ENCODE data around the gene IL17B. TPM values are rescaled to one million over a fixed set of nuclear protein-coding genes. Genes with fewer than 3 reads are reported as not detected.

Gene IL17B
- total RNA-seq, 1 experiment from 2014 or later = 1.5 TPM

- no peak for DNase-seq
- Histone ChIP-seq H3K36me3 (peaks cover 55% of the 10 kb centered on the region), H3K27me3 (no peaks in the 10 kb centered on the region), H3K4me1 (no peaks in the 10 kb centered on the region), H3K9me3 (replicated peaks) (no peaks in the 10 kb centered on the region), H3K4me3 (no peak overlapping the region), H3K27ac (no peak overlapping the region)
Measured at GRCh38 chr5:149348518-149348917, 30.6 kb downstream of the IL17B start.

GRCh38 chr5:149345892-149346222 lies 33.2 kb downstream of the IL17B start:
- H3K36me3 ChIP-seq = peaks cover 33% of the 10 kb centered on the region
- H3K27me3 ChIP-seq = no peaks in the 10 kb centered on the region
- peak overlapping the region; percentile 49 for H3K27ac ChIP-seq
- H3K9me3 ChIP-seq (replicated peaks) = no peaks in the 10 kb centered on the region
- peak overlapping the region; percentile 79 for H3K4me3 ChIP-seq
- H3K4me1 ChIP-seq = no peaks in the 10 kb centered on the region
- DNase-seq = peak in 1 of 2 experiments; percentile 29

DNA sequence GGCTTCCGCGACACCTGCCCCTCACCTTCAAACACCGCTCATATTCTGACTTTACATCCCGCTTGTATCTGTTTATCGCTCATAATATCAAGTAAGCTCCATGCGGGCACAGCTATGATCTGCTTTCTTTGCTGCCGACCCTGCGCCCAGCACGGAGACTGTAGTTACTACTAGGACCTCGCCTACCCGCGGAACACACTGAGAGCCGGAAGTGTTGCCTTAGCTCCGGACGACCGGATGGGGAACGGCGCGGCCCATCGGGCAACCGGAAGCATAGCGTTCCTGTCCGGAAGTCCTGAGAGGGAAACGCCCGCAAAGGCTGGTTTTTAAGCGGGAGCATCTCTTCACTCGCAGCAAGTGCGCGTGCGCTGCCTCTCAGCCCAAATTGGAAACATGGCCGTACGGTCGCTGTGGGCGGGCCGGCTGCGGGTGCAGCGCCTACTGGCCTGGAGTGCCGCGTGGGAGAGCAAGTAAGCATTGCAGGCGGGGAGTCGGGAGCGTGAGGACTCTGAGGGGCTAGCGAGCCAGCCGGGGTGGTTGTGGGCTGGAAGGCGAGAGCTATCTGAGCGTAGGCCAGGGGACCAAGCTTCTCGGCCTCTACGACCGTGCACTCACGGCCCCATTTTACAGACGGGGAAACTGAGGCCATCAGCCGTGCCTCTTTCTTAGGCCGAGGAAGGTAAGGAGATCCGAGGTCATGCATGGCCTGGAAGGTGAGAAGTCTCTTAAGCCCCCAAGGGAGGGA lies 33.8 kb downstream of the IL17B start, which contains the start of gene GRPEL2:
GRPEL2 (plus strand) TSS at position 353 of the 745 bp plus-strand sequence; CDS start at position 394, 41 bp downstream.
- Histone ChIP-seq H3K36me3 (peaks cover 27% of the 10 kb centered on the region), H3K4me1 (no peaks in the 10 kb centered on the region), H3K4me3 (peak within 1 kb of the TSS; percentile 79), H3K9me3 (replicated peaks) (no peaks in the 10 kb centered on the region), H3K27ac (peak within 1 kb of the TSS; percentile 49), H3K27me3 (no peaks in the 10 kb centered on the region)
- DNase-seq = peak; percentile 97 to 98

- Histone ChIP-seq H3K27ac (no peak overlapping the region), H3K4me3 (peak overlapping the region; percentile 79; the same call in 1 of the 2 replicates), H3K9me3 (replicated peaks) (no peaks in the 10 kb centered on the region), H3K36me3 (peaks cover 16% of the 10 kb centered on the region), H3K4me1 (no peaks in the 10 kb centered on the region), H3K27me3 (no peaks in the 10 kb centered on the region)
- no peak for DNase-seq
Measured at GRCh38 chr5:149344151-149344550, 34.9 kb downstream of the IL17B start.

- Histone ChIP-seq H3K36me3 (no peaks in the 10 kb centered on the region), H3K27me3 (no peaks in the 10 kb centered on the region), H3K27ac (no peak overlapping the region), H3K9me3 (replicated peaks) (no peaks in the 10 kb centered on the region), H3K4me3 (no peak overlapping the region), H3K4me1 (peaks cover 3% of the 10 kb centered on the region; the same call in 1 of the 2 replicates)
- no peak for DNase-seq
Measured at GRCh38 chr5:149341876-149342275, 37.2 kb downstream of the IL17B start.

GRCh38 chr5:149340920-149341319 lies 38.2 kb downstream of the IL17B start:
- Histone ChIP-seq H3K27ac (no peak overlapping the region), H3K4me3 (no peak overlapping the region), H3K27me3 (no peaks in the 10 kb centered on the region), H3K4me1 (peaks cover 3% of the 10 kb centered on the region; the same call in 1 of the 2 replicates), H3K9me3 (replicated peaks) (no peaks in the 10 kb centered on the region), H3K36me3 (no peaks in the 10 kb centered on the region)
- DNase-seq = no peak

- no peaks in the 10 kb centered on the region for H3K9me3 ChIP-seq (replicated peaks)
- no peak for DNase-seq
- no peaks in the 10 kb centered on the region; the same call in 1 of the 2 replicates for H3K27me3 ChIP-seq
- H3K27ac ChIP-seq = no peak overlapping the region
- H3K36me3 ChIP-seq = no peaks in the 10 kb centered on the region
- H3K4me1 ChIP-seq = peaks cover 3% of the 10 kb centered on the region
- H3K4me3 ChIP-seq = no peak overlapping the region
Measured at GRCh38 chr5:149338364-149338763, 40.7 kb downstream of the IL17B start.

DNA sequence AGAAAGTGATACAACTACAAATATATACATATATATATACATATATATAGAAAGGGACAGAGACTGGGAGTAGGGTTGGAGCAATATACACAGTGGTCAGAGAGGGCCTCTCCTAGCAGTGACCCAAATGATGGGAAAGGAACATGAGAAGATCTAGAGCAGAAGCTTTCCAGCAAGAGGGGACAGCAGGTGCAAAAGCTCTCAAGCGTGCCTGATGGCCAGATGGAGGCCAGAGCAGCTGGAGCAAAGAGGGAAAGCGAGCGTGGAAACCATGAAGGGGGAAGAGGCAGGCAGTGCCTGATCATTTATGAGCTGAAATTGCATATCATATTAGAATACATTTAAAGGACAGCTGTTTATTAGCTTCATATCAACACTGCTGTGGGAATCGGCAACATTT lies 41.4 kb downstream of the IL17B start:
- no peaks in the 10 kb centered on the region; the same call in 1 of the 2 replicates for H3K27me3 ChIP-seq
- H3K27ac ChIP-seq = no peak overlapping the region
- H3K4me1 ChIP-seq = peaks cover 3% of the 10 kb centered on the region
- DNase-seq = peak; percentile 62 to 83
- no peak overlapping the region for H3K4me3 ChIP-seq
- no peaks in the 10 kb centered on the region for H3K36me3 ChIP-seq
- no peaks in the 10 kb centered on the region for H3K9me3 ChIP-seq (replicated peaks)

- H3K4me1 ChIP-seq = peaks cover 3% of the 10 kb centered on the region
- no peaks in the 10 kb centered on the region; the same call in 1 of the 2 replicates for H3K27me3 ChIP-seq
- no peaks in the 10 kb centered on the region for H3K9me3 ChIP-seq (replicated peaks)
- peak in 1 of 2 experiments; percentile 41 for DNase-seq
- no peak overlapping the region for H3K4me3 ChIP-seq
- no peak overlapping the region for H3K27ac ChIP-seq
- no peaks in the 10 kb centered on the region for H3K36me3 ChIP-seq
Measured at GRCh38 chr5:149333711-149334443, 45.2 kb downstream of the IL17B start.

GRCh38 chr5:149328177-149328576 lies 50.9 kb downstream of the IL17B start:
- Histone ChIP-seq H3K36me3 (no peaks in the 10 kb centered on the region), H3K27me3 (no peaks in the 10 kb centered on the region; the same call in 1 of the 2 replicates), H3K4me3 (no peak overlapping the region), H3K4me1 (0 out of 2 replicates have a peak, but pooled peaks cover 5% of the 10 kb centered on the region), H3K27ac (no peak overlapping the region), H3K9me3 (replicated peaks) (no peaks in the 10 kb centered on the region)
- DNase-seq = no peak

- Histone ChIP-seq H3K36me3 (no peaks in the 10 kb centered on the region), H3K27me3 (no peaks in the 10 kb centered on the region), H3K4me3 (no peak overlapping the region), H3K9me3 (replicated peaks) (no peaks in the 10 kb centered on the region), H3K4me1 (0 out of 2 replicates have a peak, but pooled peaks cover 5% of the 10 kb centered on the region), H3K27ac (no peak overlapping the region)
- DNase-seq = no peak
Measured at GRCh38 chr5:149326611-149327010, 52.5 kb downstream of the IL17B start.

DNA sequence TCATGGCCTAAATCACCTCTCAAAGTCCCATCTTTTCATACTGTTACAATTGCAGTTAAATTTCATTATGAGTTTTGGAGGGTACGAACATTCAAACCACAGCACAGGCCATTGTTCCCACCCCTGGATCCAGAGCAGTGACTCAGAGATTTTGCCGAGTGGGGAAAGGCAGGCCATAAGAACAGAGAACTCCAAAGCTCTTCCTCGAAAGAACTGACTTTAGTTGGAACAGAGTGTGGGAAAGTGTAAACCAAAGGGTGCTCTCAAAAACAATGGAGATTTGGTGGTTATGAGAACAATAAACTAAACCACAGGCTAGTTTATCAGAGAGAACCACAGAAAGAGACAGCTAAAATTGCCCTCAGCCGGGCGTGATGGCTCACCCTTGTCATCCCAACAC lies 53.2 kb downstream of the IL17B start:
- Histone ChIP-seq H3K27me3 (no peaks in the 10 kb centered on the region), H3K9me3 (replicated peaks) (no peaks in the 10 kb centered on the region), H3K4me1 (peaks cover 9% of the 10 kb centered on the region), H3K4me3 (no peak overlapping the region), H3K36me3 (no peaks in the 10 kb centered on the region), H3K27ac (no peak overlapping the region)
- DNase-seq = no peak

DNA sequence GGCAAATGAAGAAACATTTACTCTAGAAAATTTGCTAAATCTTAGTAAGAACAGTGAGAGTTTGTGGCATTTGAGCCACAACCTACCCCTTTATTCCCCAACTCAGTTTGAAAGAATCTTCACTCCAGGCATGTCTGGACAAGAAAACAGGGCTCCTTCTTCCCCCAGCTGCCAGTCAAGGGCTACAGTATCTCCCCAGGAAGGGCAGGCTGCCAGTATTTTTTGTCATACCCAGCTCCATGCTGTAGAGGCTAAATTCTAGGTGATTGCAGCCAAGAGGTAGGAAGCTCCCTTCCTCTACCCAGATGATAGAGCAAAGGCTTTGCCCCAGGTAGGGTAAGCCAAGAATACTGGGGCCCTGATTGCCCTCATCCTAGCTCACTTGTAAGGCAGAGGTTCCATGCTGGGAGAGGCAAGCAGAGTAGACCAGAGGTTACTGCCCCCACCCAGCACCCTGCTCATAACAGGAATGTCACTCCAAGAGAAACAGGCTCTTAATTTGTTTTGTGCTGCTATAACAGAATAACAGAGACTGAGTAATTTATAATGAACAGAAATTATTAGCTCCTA lies 53.8 kb downstream of the IL17B start:
- no peak for DNase-seq
- H3K36me3 ChIP-seq = no peaks in the 10 kb centered on the region
- H3K27me3 ChIP-seq = no peaks in the 10 kb centered on the region
- no peak overlapping the region for H3K4me3 ChIP-seq
- no peak overlapping the region for H3K27ac ChIP-seq
- H3K9me3 ChIP-seq (replicated peaks) = no peaks in the 10 kb centered on the region
- peaks cover 14% of the 10 kb centered on the region for H3K4me1 ChIP-seq

DNA sequence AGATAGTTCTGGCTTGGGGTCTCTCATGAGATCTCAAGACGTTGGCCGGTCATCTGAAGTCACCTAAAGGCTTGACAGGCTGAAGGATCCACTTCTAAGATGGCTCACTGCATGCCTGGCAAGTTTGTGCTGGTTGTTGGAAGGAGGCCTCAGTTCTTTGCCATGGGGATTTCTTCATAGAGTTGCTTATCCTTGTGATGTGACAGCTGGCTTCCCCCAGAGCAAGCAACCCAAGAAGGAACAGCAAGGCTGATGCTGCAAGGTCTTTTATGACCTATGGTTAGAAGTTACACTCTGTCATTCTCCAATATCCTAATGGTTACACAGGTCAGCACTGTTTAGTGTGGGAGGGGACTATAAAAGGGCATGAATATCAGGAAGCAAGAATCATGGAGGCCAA lies 54.5 kb downstream of the IL17B start:
- Histone ChIP-seq H3K27ac (no peak overlapping the region), H3K9me3 (replicated peaks) (no peaks in the 10 kb centered on the region), H3K4me3 (no peak overlapping the region), H3K27me3 (no peaks in the 10 kb centered on the region), H3K36me3 (no peaks in the 10 kb centered on the region), H3K4me1 (peaks cover 15% of the 10 kb centered on the region)
- DNase-seq = no peak
